Measurements from ENCODE around the gene IZUMO1. TPM values are rescaled to one million over a fixed set of nuclear protein-coding genes. Genes with fewer than 3 reads are reported as not detected.

Gene IZUMO1
- total and polyA plus RNA-seq, 2 of the 13 experiments (the other 11 are each of a cell fraction or from before 2014, with no cell fraction given): 0.07 to 0.22 TPM

GRCh38 chr19:48713864-48714755 lies 32.6 kb downstream of the IZUMO1 start (continued):
- TF ChIP-seq RBM39 (IDR thresholded peaks at IDR 0.05; ENCODE audit: low read depth, low read length, poor library complexity, severe bottlenecking): peak; percentile 28
- TF ChIP-seq BATF2 (CRISPR knock-in tag; IDR thresholded peaks at IDR 0.05): no peak
- no peak for TF ChIP-seq USF2 (IDR thresholded peaks at IDR 0.05; ENCODE audit: low read depth, low read length)
- no peak for TF ChIP-seq USF2 (CRISPR knock-in tag; IDR thresholded peaks at IDR 0.05; ENCODE audit: borderline replicate concordance)
- no peak for TF ChIP-seq NCOA2 (CRISPR knock-in tag; IDR thresholded peaks at IDR 0.05)
- TF ChIP-seq SP5 (CRISPR knock-in tag; IDR thresholded peaks at IDR 0.05; ENCODE audit: borderline replicate concordance, low read depth): 0 out of 2 replicates have a peak, but pooled peaks have one; percentile 42
- no peak for TF ChIP-seq TBL1XR1 (IDR thresholded peaks at IDR 0.05; ENCODE audit: borderline replicate concordance, low read length, partially characterized antibody)
- no peak for TF ChIP-seq CHCHD3 (CRISPR knock-in tag; IDR thresholded peaks at IDR 0.05)
- no peak for TF ChIP-seq ASH2L (IDR thresholded peaks at IDR 0.05; ENCODE audit: insufficient read length, low read depth, low read length)
- no peak for TF ChIP-seq TCF7 (IDR thresholded peaks at IDR 0.05; ENCODE audit: low read depth)
- TF ChIP-seq SP140L (CRISPR knock-in tag; IDR thresholded peaks at IDR 0.05; ENCODE audit: borderline replicate concordance): no peak
- no peak for TF ChIP-seq ATF1 (CRISPR knock-in tag; IDR thresholded peaks at IDR 0.05)
- no peak for TF ChIP-seq IKZF4 (CRISPR knock-in tag; IDR thresholded peaks at IDR 0.05; ENCODE audit: borderline replicate concordance, low read depth, not compliant biosample characterization)
- no peak for TF ChIP-seq ZNF317 (CRISPR knock-in tag; IDR thresholded peaks at IDR 0.05)
- TF ChIP-seq JARID2 (CRISPR knock-in tag; IDR thresholded peaks at IDR 0.05; ENCODE audit: insufficient replicate concordance): no peak
- TF ChIP-seq PCBP1 (IDR thresholded peaks at IDR 0.05; ENCODE audit: borderline replicate concordance, low read depth, low read length): no peak
- TF ChIP-seq ZC3H13 (CRISPR knock-in tag; IDR thresholded peaks at IDR 0.05): no peak
- TF ChIP-seq ZNF772 (CRISPR knock-in tag; IDR thresholded peaks at IDR 0.05): no peak
- TF ChIP-seq PREB (CRISPR knock-in tag; IDR thresholded peaks at IDR 0.05): no peak
- no peak for TF ChIP-seq SNAPC2 (CRISPR knock-in tag; IDR thresholded peaks at IDR 0.05)
- TF ChIP-seq RARA (CRISPR knock-in tag; IDR thresholded peaks at IDR 0.05): peak; percentile 35; the same call in 1 of the 2 replicates
- no peak; the same call in 1 of the 2 replicates for TF ChIP-seq ZHX1 (CRISPR knock-in tag; IDR thresholded peaks at IDR 0.05; ENCODE audit: low read depth)
- TF ChIP-seq ZSCAN30 (CRISPR knock-in tag; IDR thresholded peaks at IDR 0.05): no peak

Data from HepG2 (cell line).